GM21619 (cell line): ENCODE measurements around the gene MAGI1.
"Not testable (repeated sequence)": the region's sequence is repeated elsewhere in the genome, so short reads cannot be mapped to it uniquely, and the experiment has no call there.

ENCODE experiments used
- ATAC-seq: cut with Tn5 transposase; IDR thresholded peaks from one replicate; pipeline ENCODE4 v1.9.1; 2021; ENCODE audit not compliant: unreplicated experiment

The MAGI1 gene

GRCh38 chr3:65730449-65730848 lies 308.3 kb downstream of the MAGI1 start:
- ATAC-seq: no peak

- no peak for ATAC-seq
These were observed 308.7 kb downstream of the MAGI1 start for GRCh38 chr3:65729973-65730372.

DNA sequence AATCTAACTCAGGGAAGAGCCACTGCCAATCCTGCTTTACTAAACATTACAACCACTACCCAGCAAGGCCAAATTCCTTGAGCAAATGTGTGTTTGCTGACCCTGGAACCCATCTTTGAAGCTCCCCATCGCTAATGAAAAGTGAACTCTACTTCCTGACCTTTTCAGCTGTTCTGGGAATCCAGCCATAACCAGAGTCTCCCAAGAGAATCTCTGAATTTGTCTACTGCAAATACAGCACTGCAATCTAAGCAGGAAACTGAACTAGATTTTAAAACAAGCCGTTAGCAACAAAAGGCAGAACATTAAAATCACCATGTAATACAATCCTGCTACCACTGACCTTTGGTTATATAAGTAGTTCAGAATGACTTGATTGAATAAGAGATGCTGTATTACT lies 309.2 kb downstream of the MAGI1 start:
- no peak for ATAC-seq

DNA sequence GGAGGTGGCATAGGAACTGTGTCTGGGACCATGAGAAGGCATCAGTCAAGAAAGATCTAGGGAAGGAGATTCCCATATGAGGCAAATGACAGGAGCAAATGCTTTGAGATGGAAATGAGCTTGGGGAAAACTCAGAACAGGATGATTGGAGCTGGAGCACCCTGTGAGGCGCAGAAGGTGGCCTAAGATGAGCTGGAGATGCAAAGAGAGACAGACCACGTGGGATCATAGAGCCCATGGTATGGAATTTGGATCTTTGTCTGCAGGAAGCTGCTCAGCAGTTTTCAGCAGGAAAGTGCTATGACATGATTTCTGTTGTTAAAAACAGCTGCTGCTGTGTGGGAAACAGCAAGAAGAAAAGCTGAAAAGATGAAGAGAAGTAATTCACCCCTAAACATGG lies 310.6 kb downstream of the MAGI1 start:
- ATAC-seq: no peak

DNA sequence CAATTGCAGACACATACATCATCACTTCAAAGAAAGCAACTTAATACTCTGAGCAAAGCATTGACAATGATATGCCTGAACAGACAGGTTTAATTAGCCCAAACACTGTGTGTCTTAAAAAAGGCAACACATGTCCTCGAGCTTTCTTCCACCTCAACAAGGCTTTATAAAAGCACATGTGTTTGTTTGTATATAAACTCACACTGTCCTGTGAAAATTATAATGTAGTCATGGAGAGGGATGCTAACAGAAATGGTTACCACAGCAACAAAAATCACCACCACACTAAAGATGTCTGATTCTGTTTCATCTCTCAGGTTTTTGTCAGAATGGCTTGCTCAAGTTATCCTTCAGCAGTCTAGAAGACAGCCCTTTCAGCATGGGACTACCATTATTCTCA lies 314.7 kb downstream of the MAGI1 start:
- no peak for ATAC-seq

DNA sequence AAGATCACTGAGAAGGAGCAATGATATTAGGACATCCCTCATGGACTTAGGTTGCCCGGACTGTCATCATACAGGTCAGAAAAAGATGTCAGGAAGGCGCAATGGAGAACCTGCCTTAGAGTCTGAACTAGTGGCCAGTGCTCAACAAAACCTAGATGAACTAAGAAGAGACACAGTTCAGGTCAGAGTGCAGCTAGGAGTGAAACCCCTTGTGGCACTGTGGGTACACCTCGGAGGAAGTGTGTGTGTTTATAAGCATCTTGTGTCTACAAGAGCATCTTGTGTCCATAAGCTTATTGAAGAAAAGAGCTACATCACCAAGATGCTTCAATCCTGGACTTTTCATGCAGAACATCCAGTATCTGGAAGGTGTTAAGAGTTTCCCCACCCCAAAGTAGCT lies 315.7 kb downstream of the MAGI1 start:
- no peak for ATAC-seq

GRCh38 chr3:65720989-65721737 lies 317.6 kb downstream of the MAGI1 start:
- no peak for ATAC-seq

- ATAC-seq: not testable (repeated sequence)
These were observed 319.1 kb downstream of the MAGI1 start for GRCh38 chr3:65719639-65720038.

DNA sequence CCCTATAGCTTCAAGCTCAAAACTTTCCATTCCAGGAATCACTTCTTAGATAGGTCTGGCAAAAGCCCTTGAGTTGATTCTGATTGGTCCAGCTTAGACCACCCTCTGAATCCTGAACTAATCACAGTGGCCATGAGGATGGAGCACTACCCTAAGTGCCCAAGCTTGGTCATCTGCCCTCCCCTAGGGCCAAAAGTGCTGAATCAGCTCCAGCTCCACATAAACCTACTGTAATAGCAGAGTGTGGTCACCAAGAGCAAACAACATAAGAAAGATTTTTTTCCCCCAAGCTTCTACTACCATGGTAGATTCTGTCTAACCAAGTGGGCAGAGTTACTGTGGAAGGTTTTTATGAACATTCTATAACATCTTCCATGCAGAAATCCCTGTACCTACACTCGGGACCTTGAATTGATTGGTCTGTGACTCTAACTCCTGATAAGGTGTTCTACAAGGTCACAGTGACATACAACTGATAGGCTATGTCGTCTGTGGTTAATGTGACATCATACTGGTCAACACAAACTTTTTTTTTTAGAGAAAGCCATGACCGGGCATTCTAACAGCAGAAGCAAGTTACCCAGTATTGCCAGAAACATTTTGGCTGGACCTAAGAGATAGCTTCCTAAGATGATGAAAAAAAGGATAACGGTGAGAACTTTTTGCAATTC lies 320.9 kb downstream of the MAGI1 start:
- no peak for ATAC-seq

DNA sequence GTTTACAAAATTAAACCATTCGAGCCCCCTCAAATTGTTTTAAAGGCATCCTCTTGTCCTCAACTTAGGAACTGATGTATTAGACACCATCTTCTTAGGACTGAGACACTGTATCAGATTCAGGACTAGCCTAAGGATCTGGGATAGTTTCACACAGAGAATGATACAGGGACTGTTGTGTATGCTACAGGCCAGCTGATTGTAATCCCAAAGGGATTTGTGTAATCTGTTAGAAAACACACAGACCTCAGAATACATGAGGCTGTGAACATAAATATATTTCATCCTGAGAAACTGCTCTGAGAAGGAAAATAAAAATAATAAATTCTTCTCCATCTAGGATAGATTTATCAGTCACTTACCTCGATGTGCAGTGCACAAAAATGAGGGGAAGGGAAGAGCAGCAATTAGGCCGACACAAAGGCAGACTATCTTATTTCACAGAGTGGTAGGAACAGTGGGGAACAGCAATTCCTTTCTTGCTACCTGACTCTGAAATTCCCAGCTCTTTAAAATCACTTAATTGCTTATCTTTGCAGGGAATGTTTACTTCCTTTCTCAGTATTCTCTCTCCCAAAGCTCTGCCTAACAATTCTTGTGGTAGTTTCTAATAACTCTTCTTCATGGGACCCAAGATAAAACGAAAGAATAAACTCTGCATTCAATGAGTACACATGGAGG lies 322.5 kb downstream of the MAGI1 start:
- no peak for ATAC-seq

DNA sequence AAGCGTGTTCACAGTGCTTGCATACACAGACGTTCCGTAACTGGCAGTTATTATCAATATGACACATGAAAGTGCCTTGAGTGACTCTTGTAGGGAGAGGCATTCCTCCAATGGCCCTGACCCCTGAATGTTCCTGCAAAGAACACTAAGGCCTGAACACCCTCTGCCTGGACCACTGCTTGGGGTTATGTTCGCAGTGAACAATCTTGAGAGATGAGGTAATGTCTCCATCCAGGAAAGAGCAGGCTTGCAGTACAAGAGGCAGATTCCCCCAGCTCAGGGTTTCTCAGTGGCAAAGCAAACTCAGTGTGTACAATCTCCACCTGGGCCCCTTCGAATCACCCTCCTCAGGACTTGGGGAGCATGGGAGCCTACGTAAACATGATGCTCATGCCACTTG lies 324.6 kb downstream of the MAGI1 start:
- ATAC-seq: no peak

- ATAC-seq: no peak
These were observed 325.7 kb downstream of the MAGI1 start for GRCh38 chr3:65713016-65713415.

DNA sequence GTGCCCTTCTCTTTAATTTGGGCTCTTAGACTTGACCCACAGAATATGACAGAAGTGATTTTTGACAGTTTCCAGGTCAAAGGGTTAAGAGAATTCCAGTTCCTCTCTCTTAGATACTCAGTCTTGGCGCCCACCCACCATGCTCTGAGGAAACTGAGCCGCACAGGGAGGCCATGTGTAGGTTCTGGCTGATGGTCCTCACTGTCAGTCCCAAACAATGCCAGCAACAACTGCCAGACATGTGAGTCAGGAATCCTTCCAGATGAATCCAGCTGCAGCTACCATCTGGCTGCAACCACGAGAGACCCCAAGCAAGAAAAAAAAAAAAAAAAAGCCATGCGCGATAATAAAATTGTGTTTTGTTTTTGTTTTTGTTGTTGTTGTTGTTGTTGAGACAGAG lies 326.6 kb downstream of the MAGI1 start:
- ATAC-seq: no peak

- no peak for ATAC-seq
These were observed 331.7 kb downstream of the MAGI1 start for GRCh38 chr3:65706776-65707568.

GRCh38 chr3:65706301-65706700 lies 332.4 kb downstream of the MAGI1 start:
- no peak for ATAC-seq

DNA sequence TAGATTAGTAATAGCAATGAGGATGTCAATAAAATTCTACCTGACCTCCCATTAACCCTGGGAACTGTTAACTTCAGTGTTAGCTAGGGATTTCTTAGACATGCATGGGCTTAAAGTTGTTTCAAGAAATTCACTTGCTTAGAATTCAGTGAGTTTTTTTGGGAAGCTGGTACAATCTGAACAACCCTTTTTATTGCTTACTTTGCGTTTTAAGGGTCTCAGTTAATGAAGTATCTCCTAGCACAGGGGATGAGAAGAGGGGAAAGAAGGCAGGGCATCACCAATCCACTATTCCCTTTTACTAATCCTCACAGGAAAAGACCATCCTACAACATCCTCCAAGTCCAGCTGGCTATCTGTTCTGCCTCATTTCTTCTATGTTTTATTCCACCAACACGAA lies 334.9 kb downstream of the MAGI1 start:
- no peak for ATAC-seq

DNA sequence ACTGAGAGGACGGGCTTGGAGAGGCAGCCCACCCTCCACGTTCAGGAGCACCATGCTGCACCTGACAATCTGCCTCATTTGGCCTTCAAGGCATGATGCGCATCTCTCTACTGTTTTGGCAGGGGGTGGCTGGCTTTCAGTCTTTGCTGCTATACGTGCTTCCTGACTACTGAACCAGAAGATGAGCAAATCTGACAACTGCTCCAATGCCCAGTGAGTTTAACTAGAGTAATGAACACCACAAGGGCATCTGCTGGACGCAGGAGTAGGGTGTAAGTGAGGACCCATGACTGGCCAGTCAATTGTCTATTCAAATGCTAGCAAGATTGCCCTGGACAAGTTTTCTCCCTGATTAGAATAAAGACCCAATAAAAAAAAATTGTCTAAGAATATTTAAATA lies 335.7 kb downstream of the MAGI1 start:
- no peak for ATAC-seq

DNA sequence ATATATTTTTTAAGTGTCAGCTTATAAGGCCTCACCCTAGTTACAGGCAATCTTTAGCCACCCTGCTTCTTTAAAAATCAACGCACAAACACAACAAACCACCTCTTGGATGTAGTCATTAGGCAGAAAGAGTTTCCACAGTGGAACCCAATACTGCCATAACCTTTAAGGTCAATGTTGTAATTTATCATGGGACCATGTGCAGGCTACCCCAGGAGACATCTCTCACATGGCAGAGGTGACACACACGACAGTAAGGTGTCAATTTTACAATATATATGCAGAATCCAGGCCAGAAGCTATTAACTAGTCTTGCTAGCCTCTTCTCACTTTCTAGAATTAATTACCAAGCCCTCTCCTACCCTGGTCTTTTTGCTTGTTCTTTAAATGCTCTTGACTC lies 336.5 kb downstream of the MAGI1 start:
- ATAC-seq: no peak

GRCh38 chr3:65701516-65701915 lies 337.2 kb downstream of the MAGI1 start:
- no peak for ATAC-seq

GRCh38 chr3:65689436-65689835 lies 349.3 kb downstream of the MAGI1 start:
- no peak for ATAC-seq

DNA sequence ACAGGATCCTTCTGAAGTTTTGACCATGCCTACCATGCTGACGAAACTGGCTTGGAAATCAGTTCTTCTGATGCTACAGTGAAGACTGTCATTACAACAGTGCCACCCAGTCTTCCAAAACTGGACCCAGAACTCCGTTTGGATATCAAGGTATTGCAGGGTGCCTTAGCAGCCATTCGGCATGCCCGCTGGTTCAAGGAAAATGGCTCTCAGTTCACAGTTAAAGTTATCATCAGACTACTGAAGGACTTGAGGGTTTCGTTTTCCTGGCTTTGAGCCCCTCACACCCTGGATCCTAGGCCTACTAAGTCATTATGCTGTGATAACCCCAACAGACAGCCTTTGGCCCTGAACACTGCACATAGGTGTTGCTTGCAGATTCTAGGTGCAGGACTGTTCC lies 351.0 kb downstream of the MAGI1 start:
- ATAC-seq: no peak
